Esophagus muscularis mucosa (tissue), 4 donors: ENCODE measurements around the gene GPR65. TPM values are rescaled to one million over a fixed set of nuclear protein-coding genes. Genes with fewer than 3 reads are reported as not detected.

ENCODE experiments used
- DNase-seq: peaks from one replicate; pipeline ENCODE4 v3.0.0-alpha.2; 2017; ENCODE audit errors: extremely low spot score
- H3K27ac ChIP-seq, 4 donors: fragments of 200-600 bp; sonication (generic); replicated peaks in 1 of 4; 1 replicate in 3 of 4; 2 replicates in 1 of 4; pipeline ENCODE4 v1.5.1; 2016 to 2019; ENCODE audit warnings: mild to moderate bottlenecking in 1 of 4
- H3K27me3 ChIP-seq, 4 donors: fragments of 200-600 bp; sonication (generic); one replicate each; pipeline versions ENCODE4 v1.5.1 to v1.6.0; 2016 to 2019
- H3K36me3 ChIP-seq, 4 donors: fragments of 200-600 bp; sonication (generic); one replicate each; pipeline ENCODE4 v1.5.1; 2016 to 2019
- H3K4me1 ChIP-seq, 4 donors: fragments of 200-600 bp; sonication (generic); one replicate each; pipeline ENCODE4 v1.5.1; 2016 to 2019
- H3K4me3 ChIP-seq, 4 donors: fragments of 200-600 bp; sonication (generic); 1 replicate in 2 of 4; 2 replicates in 2 of 4; pipeline ENCODE4 v1.5.1; 2016 to 2019; ENCODE audit warnings: mild to moderate bottlenecking in 4 of 4, moderate library complexity in 1 of 4
- H3K9me3 ChIP-seq, 4 donors: fragments of 200-600 bp; sonication (generic); 1 replicate in 3 of 4; 2 replicates in 1 of 4; pipeline ENCODE4 v1.5.1; 2016 to 2019
- CTCF ChIP-seq, 3 experiments: fragments of 200-600 bp in 2 of 3; fragments of 450-650 bp in 1 of 3; sonication (generic) in 2 of 3; IDR thresholded peaks; one replicate each; pipeline ENCODE4 v1.5.1; 2017 to 2019; ENCODE audit warnings: antibody characterized with exemption in 3 of 3, mild to moderate bottlenecking in 2 of 3, moderate library complexity in 1 of 3
- EP300 ChIP-seq: sonication (generic); formaldehyde crosslinking; IDR thresholded peaks from one replicate; pipeline ENCODE4 v1.6.1; 2017; ENCODE audit warnings: antibody characterized with exemption
- POLR2A ChIP-seq: fragments of 450-650 bp; IDR thresholded peaks from one replicate; pipeline ENCODE4 v1.6.1; 2017; ENCODE audit warnings: antibody characterized with exemption, moderate library complexity, mild to moderate bottlenecking, low read depth
- POLR2AphosphoS5 ChIP-seq, 2 donors: sonication (generic); formaldehyde crosslinking; IDR thresholded peaks; one replicate each; pipeline ENCODE4 v1.6.1; 2017; ENCODE audit warnings: antibody characterized with exemption in 2 of 2
- WGBS: methylation state at CpG from one replicate; pipeline ENCODE4 v1.1.5; 2018; 5-methylcytosine and 5-hydroxymethylcytosine counted together
- intact Hi-C: fragments of 100-400 bp; cut with DNase I; formaldehyde crosslinking; loops from one replicate; pipeline ENCODE4 v1.15.1; 2023
- total RNA-seq, 4 donors: library from RNA; depleted of rRNA; stranded (reverse); fragments of >200 nt; gene quantifications; one replicate each; pipeline versions ENCODE4 v1.1.0 to v1.2.1, GENCODE V29; 2016

Gene GPR65
- total RNA-seq, 4 donors from 2014 or later, result 0.32 to 2.5 (median 0.49) TPM

- H3K4me1 ChIP-seq, result no peaks in the 10 kb centered on the region
- H3K9me3 ChIP-seq, result no peaks in the 10 kb centered on the region
- TF ChIP-seq POLR2AphosphoS5 (IDR thresholded peaks at IDR 0.05) (no peak), EP300 (no peak), CTCF (IDR thresholded peaks at IDR 0.05) (no peak), POLR2A (no peak)
- no peaks in the 10 kb centered on the region for H3K36me3 ChIP-seq
- H3K4me3 ChIP-seq, result no peak overlapping the region
- H3K27me3 ChIP-seq, result no peaks in the 10 kb centered on the region
- H3K27ac ChIP-seq, result no peak overlapping the region
- DNase-seq, result no peak
- WGBS, result 79% methylated on average over 1 of the region's 1 CpG
- intact Hi-C loops, result no loop called here
Observed at GRCh38 chr14:88048351-88048750, 43.4 kb downstream of the GPR65 start.

- no peaks in the 10 kb centered on the region for H3K4me1 ChIP-seq
- TF ChIP-seq EP300 (no peak), CTCF (IDR thresholded peaks at IDR 0.05) (no peak), POLR2A (no peak), POLR2AphosphoS5 (IDR thresholded peaks at IDR 0.05) (no peak)
- no peak overlapping the region for H3K4me3 ChIP-seq
- intact Hi-C loops, result no loop called here
- no peak for DNase-seq
- no peak overlapping the region for H3K27ac ChIP-seq
- H3K27me3 ChIP-seq, result no peaks in the 10 kb centered on the region
- WGBS, result 58% methylated on average over 1 of the region's 1 CpG
- H3K36me3 ChIP-seq, result no peaks in the 10 kb centered on the region
- no peaks in the 10 kb centered on the region for H3K9me3 ChIP-seq
Observed at GRCh38 chr14:88049266-88049665, 44.3 kb downstream of the GPR65 start.

GRCh38 chr14:88049936-88050335, 45.0 kb downstream of the GPR65 start:
- TF ChIP-seq CTCF (IDR thresholded peaks at IDR 0.05) (no peak), POLR2A (no peak), POLR2AphosphoS5 (IDR thresholded peaks at IDR 0.05) (no peak), EP300 (no peak)
- DNase-seq, result no peak
- intact Hi-C loops, result no loop called here
- Histone ChIP-seq H3K4me3 (no peak overlapping the region), H3K36me3 (no peaks in the 10 kb centered on the region), H3K9me3 (no peaks in the 10 kb centered on the region), H3K27me3 (no peaks in the 10 kb centered on the region), H3K27ac (no peak overlapping the region), H3K4me1 (no peaks in the 10 kb centered on the region)
- 60% methylated on average over 2 of the region's 2 CpGs for WGBS

- H3K36me3 ChIP-seq, result no peaks in the 10 kb centered on the region
- WGBS, result 75% methylated on average over 3 of the region's 3 CpGs
- no peak for TF ChIP-seq POLR2AphosphoS5 (IDR thresholded peaks at IDR 0.05)
- no peak for TF ChIP-seq CTCF (IDR thresholded peaks at IDR 0.05)
- TF ChIP-seq EP300, result no peak
- no peak for TF ChIP-seq POLR2A
- no peak for DNase-seq
- H3K27me3 ChIP-seq, result peaks cover 0 to 5% (median 0%) of the 10 kb centered on the region in 4 donors
- no peaks in the 10 kb centered on the region for H3K4me1 ChIP-seq
- no peak overlapping the region for H3K27ac ChIP-seq
- H3K4me3 ChIP-seq, result no peak overlapping the region
- H3K9me3 ChIP-seq, result no peaks in the 10 kb centered on the region
- intact Hi-C loops, result no loop called here
Observed at GRCh38 chr14:88060576-88060975, 55.6 kb downstream of the GPR65 start.

- intact Hi-C loops, result no loop called here
- no peak overlapping the region for H3K4me3 ChIP-seq
- H3K36me3 ChIP-seq, result no peaks in the 10 kb centered on the region
- H3K27me3 ChIP-seq, result no peaks in the 10 kb centered on the region
- no peaks in the 10 kb centered on the region for H3K4me1 ChIP-seq
- H3K27ac ChIP-seq, result no peak overlapping the region
- WGBS, result 81% methylated on average over 2 of the region's 2 CpGs
- no peak for DNase-seq
- TF ChIP-seq CTCF (IDR thresholded peaks at IDR 0.05) (no peak), POLR2A (no peak), EP300 (no peak), POLR2AphosphoS5 (IDR thresholded peaks at IDR 0.05) (no peak)
- no peaks in the 10 kb centered on the region for H3K9me3 ChIP-seq
Observed at GRCh38 chr14:88063811-88064210, 58.9 kb downstream of the GPR65 start.
